ENCODE results near the gene FAM20B.

Gene FAM20B

GRCh38 chr1:179048339-179049124, 22.8 kb downstream of the FAM20B start:
- TF ChIP-seq ZNF274 (IDR thresholded peaks at IDR 0.05; ENCODE audit: low read depth, low read length): no peak
- no peak overlapping the region for H3K4me3 ChIP-seq (ENCODE audit: low read length)

- H3K4me3 ChIP-seq (ENCODE audit: low read length): no peak overlapping the region
- no peak for TF ChIP-seq ZNF274 (IDR thresholded peaks at IDR 0.05; ENCODE audit: low read depth, low read length)
Observed at GRCh38 chr1:179052776-179053175, 27.1 kb downstream of the FAM20B start.

- TF ChIP-seq ZNF274 (IDR thresholded peaks at IDR 0.05; ENCODE audit: low read depth, low read length): no peak
- no peak overlapping the region for H3K4me3 ChIP-seq (ENCODE audit: low read length)
Observed at GRCh38 chr1:179053486-179053885, 27.8 kb downstream of the FAM20B start.

- no peak for TF ChIP-seq ZNF274 (IDR thresholded peaks at IDR 0.05; ENCODE audit: low read depth, low read length)
- no peak overlapping the region for H3K4me3 ChIP-seq (ENCODE audit: low read length)
Observed at GRCh38 chr1:179055937-179056336, 30.2 kb downstream of the FAM20B start.

- no peak for TF ChIP-seq ZNF274 (IDR thresholded peaks at IDR 0.05; ENCODE audit: low read depth, low read length)
- H3K4me3 ChIP-seq (ENCODE audit: low read length): no peak overlapping the region
Observed at GRCh38 chr1:179058487-179059483, 33.1 kb downstream of the FAM20B start.

- no peak overlapping the region for H3K4me3 ChIP-seq (ENCODE audit: low read length)
- no peak for TF ChIP-seq ZNF274 (IDR thresholded peaks at IDR 0.05; ENCODE audit: low read depth, low read length)
Observed at GRCh38 chr1:179061360-179062282, 35.9 kb downstream of the FAM20B start.

GRCh38 chr1:179066471-179066870, 40.8 kb downstream of the FAM20B start:
- H3K4me3 ChIP-seq (ENCODE audit: low read length): no peak overlapping the region
- TF ChIP-seq ZNF274 (IDR thresholded peaks at IDR 0.05; ENCODE audit: low read depth, low read length): no peak

GRCh38 chr1:179077396-179077795, 51.7 kb downstream of the FAM20B start:
- H3K4me3 ChIP-seq (ENCODE audit: low read length): no peak overlapping the region
- no peak for TF ChIP-seq ZNF274 (IDR thresholded peaks at IDR 0.05; ENCODE audit: low read depth, low read length)

- TF ChIP-seq ZNF274 (IDR thresholded peaks at IDR 0.05; ENCODE audit: low read depth, low read length): no peak
- no peak overlapping the region for H3K4me3 ChIP-seq (ENCODE audit: low read length)
Observed at GRCh38 chr1:179079113-179079761, 53.5 kb downstream of the FAM20B start.

GRCh38 chr1:179080866-179081686, 55.4 kb downstream of the FAM20B start:
- H3K4me3 ChIP-seq (ENCODE audit: low read length): peak overlapping the region; percentile 59
- TF ChIP-seq ZNF274 (IDR thresholded peaks at IDR 0.05; ENCODE audit: low read depth, low read length): no peak

- TF ChIP-seq ZNF274 (IDR thresholded peaks at IDR 0.05; ENCODE audit: low read depth, low read length): no peak
- H3K4me3 ChIP-seq (ENCODE audit: low read length): peak within 1 kb of the TSS; percentile 82
Observed at GRCh38 chr1:179081687-179082332, 56.1 kb downstream of the FAM20B start, which contains the start of gene TOR3A. TSS of gene TOR3A (plus strand) at chr1:179082070. CDS start at chr1:179082129, 59 bp downstream.

Data from GM08714 (cell line).